Choroid plexus epithelial cell (primary cell): ENCODE data around the gene HJV.
"Not testable (repeated sequence)": the region's sequence is repeated elsewhere in the genome, so short reads cannot be mapped to it uniquely, and the experiment has no call there.

Experiments
- DNase-seq: peaks from one replicate; pipeline ENCODE4 v3.0.0-alpha.2; 2010; ENCODE audit warnings: low read depth
- H3K4me3 ChIP-seq: 2 replicates; pipeline ENCODE4 v1.5.1; 2011; ENCODE audit warnings: low read depth, mild to moderate bottlenecking, control low read depth, low read length, moderate library complexity
- CTCF ChIP-seq: conservative IDR thresholded peaks from 2 replicates; pipeline ENCODE4 v1.5.1; 2011; ENCODE audit warnings: low read depth, mild to moderate bottlenecking, control low read depth, inconsistent platforms, low read length, moderate library complexity

HJV gene

GRCh38 chr1:146029117-146029516, 7.6 kb upstream of the HJV start:
- TF ChIP-seq CTCF, result no peak
- peak; percentile 31 for DNase-seq
- H3K4me3 ChIP-seq, result no peak overlapping the region

- DNase-seq, result not testable (repeated sequence)
These were observed 5.1 kb upstream of the HJV start for GRCh38 chr1:146026650-146027049.

GRCh38 chr1:146025787-146026495, 4.4 kb upstream of the HJV start:
- H3K4me3 ChIP-seq, DNase-seq: not testable (repeated sequence)

More at GRCh38 chr1:146026650-146027049, 5.1 kb upstream of the HJV start:
- H3K4me3 ChIP-seq, result not testable (repeated sequence)

- TF ChIP-seq CTCF, result no peak
- H3K4me3 ChIP-seq, result no peak overlapping the region
- DNase-seq, result no peak
These were observed 1.0 kb upstream of the HJV start for GRCh38 chr1:146022403-146023127.

GRCh38 chr1:146021050-146021445, 487 bp downstream of the HJV start:
- TF ChIP-seq CTCF, result no peak
- H3K4me3 ChIP-seq, result no peak overlapping the region
- DNase-seq, result no peak

GRCh38 chr1:146020058-146021049, 1.2 kb downstream of the HJV start:
- no peak overlapping the region for H3K4me3 ChIP-seq
- TF ChIP-seq CTCF, result no peak
- DNase-seq, result no peak

GRCh38 chr1:146019231-146020057, 2.1 kb downstream of the HJV start:
- no peak overlapping the region for H3K4me3 ChIP-seq
- TF ChIP-seq CTCF, result no peak
- DNase-seq, result no peak
